Measurements from ENCODE around the gene SIRPA.

Gene SIRPA

GRCh38 chr20:1964061-1964460, 68.9 kb downstream of the SIRPA start:
- H3K27ac ChIP-seq: no peak overlapping the region
- no peak for TF ChIP-seq CTCF (conservative IDR thresholded peaks at IDR 0.05)
- no peak for TF ChIP-seq ZFX (IDR thresholded peaks at IDR 0.05)

- no peak for TF ChIP-seq ZFX (IDR thresholded peaks at IDR 0.05)
- TF ChIP-seq CTCF (conservative IDR thresholded peaks at IDR 0.05): no peak
- no peak overlapping the region for H3K27ac ChIP-seq
These were observed 69.6 kb downstream of the SIRPA start for GRCh38 chr20:1964659-1965405.

- peak; percentile 95 for TF ChIP-seq CTCF (conservative IDR thresholded peaks at IDR 0.05)
- no peak for TF ChIP-seq ZFX (IDR thresholded peaks at IDR 0.05)
- H3K27ac ChIP-seq: no peak overlapping the region
These were observed 70.5 kb downstream of the SIRPA start for GRCh38 chr20:1965520-1966351.

DNA sequence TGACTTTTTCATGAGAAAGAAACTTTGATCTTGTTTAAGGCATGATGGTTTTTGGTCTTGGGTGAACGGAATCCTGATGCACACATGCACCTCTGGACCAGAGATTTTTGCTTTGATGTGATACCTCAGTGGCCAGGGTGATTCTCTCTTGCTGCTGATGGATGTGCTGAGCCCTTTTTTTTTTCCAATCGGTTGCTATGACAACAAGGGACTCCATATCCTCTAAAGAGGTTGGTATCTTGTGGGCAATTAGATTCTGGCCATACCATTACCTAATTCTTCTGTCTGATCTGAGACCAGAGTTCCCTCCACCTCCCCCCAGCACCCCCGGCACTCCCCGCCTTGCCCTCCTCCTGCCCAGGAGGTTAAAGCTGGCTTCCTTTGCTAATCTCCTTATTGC, 73.8 kb downstream of the SIRPA start:
- no peak overlapping the region for H3K27ac ChIP-seq
- TF ChIP-seq CTCF (conservative IDR thresholded peaks at IDR 0.05) (no peak), ZFX (IDR thresholded peaks at IDR 0.05) (no peak)

DNA sequence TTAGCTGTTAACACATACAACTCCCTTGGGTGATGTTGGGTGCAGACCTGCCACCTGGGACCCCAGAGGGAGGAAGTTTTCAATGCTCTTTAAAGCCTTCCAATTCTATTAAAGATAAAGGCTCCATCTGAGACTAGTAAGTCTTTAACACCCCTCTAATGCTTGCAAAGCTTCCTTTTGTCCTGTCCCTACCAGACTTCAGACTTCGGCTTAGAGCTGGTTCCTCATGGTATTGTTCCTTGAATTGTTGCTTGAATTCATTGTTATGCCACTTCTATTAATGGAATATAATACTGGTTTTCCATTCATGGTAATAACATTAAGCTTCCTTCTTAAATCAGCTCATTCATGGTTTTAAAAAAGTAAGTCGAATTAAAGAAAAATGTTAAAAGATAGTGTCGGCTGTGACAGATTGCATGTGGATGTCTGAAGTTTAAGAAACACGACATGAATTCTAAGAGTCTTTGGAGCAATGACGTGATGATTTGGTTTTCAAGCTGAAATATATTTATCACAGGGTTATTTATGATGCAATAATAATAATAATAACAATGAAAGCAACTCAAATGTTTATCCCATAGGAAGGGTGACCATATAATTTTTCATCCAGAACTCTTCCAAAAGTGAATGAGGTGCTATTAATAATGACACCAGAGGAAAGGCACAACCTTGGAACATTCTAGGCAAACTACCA, 76.8 kb downstream of the SIRPA start:
- TF ChIP-seq CTCF (conservative IDR thresholded peaks at IDR 0.05): no peak
- TF ChIP-seq ZFX (IDR thresholded peaks at IDR 0.05): no peak
- no peak overlapping the region for H3K27ac ChIP-seq

DNA sequence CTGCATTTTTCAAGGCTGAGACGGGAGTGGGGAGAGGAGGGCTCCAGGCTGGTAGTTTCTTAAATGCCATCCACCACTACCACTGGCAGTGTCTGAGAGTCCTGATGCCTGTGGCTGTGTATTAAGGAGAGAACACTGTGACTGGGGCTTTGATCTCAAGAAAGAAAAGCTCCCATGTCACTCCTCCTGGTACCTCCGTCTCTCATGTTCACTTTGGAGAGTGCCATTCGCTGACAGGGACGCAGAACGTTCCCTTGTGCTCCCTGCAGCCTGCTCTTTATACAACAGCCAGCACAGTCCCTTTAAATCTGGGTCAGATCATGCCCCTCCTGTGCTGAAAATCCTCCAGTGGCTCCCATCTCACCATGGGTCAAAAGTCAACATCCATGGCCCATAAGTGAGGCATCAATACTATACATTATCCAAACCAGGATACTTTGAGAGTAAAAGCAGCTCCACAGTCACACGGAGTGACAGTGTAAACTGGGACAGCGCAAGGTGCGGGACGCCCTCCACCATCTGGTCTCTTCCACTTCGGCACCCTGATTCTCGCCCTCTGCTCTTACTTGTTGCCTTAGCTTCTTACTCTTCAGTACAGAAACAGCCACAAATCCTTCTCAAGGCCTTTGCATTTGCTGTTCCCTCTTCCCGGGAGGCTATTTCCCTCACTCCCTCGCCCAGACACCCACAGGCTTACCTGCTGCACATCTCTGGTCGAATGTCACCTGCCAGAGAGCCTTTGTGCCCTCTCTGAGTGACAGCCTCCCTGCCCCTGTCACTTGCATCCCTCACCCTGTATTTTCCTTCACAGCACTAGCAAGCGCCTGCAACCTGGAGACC, 78.6 kb downstream of the SIRPA start:
- no peak overlapping the region for H3K27ac ChIP-seq
- TF ChIP-seq ZFX (IDR thresholded peaks at IDR 0.05) (no peak), CTCF (conservative IDR thresholded peaks at IDR 0.05) (no peak)

All from C4-2B (cell line).